OCI-LY7 (cell line): ENCODE data around the gene ANKH. TPM values are rescaled to one million over a fixed set of nuclear protein-coding genes. Genes with fewer than 3 reads are reported as not detected.

Experiments
- BruUV-seq: library from RNA; stranded (reverse); fragments of 400-500 nt; replicated peaks from 2 replicates; lab custom pipeline; 2021; lab: Mats Ljungman, UMichigan
- CTCF ChIA-PET: fragments of 300-600 bp; sonication (Branson Sonifier 250); formaldehyde crosslinking; loops from one replicate; lab custom pipeline; 2022; ENCODE audit warnings: antibody characterized with exemption; ENCODE audit not compliant: unreplicated experiment; lab: Charles Lee
- POLR2A ChIA-PET: fragments of 300-600 bp; sonication (Branson Sonifier 250); formaldehyde crosslinking; loops from one replicate; lab custom pipeline; 2022; ENCODE audit warnings: antibody characterized with exemption; lab: Charles Lee
- DNase-seq: peaks from one replicate; pipeline ENCODE4 v3.0.0-alpha.2; 2015; ENCODE audit warnings: low spot score
- H2AFZ ChIP-seq: fragments of 200-600 bp; sonication (generic), shearing (Covaris generic); 2 replicates; pipeline ENCODE4 v1.6.1; 2014; ENCODE audit warnings: mild to moderate bottlenecking, antibody characterized with exemption, low read length, moderate library complexity
- H3K27ac ChIP-seq: fragments of 200-600 bp; sonication (generic); 2 replicates; pipeline ENCODE4 v1.5.1; 2014; ENCODE audit warnings: mixed run types, low read depth, mild to moderate bottlenecking, moderate library complexity, low read length, inconsistent platforms; ENCODE audit not compliant: poor library complexity, severe bottlenecking
- H3K36me3 ChIP-seq: fragments of 200-600 bp; sonication (generic); 2 replicates; pipeline ENCODE4 v1.6.1; 2014; ENCODE audit warnings: mild to moderate bottlenecking, antibody characterized with exemption, low read length, moderate library complexity, mixed read lengths; ENCODE audit not compliant: insufficient read depth
- H3K4me1 ChIP-seq: fragments of 200-600 bp; sonication (generic); 2 replicates; pipeline ENCODE4 v1.5.1; 2014; ENCODE audit warnings: mild to moderate bottlenecking, low read length; ENCODE audit not compliant: insufficient read depth, poor library complexity, severe bottlenecking
- H3K4me2 ChIP-seq: fragments of 200-600 bp; sonication (generic); 2 replicates; pipeline ENCODE4 v1.6.1; 2014; ENCODE audit warnings: mild to moderate bottlenecking, low read length
- H3K4me3 ChIP-seq: fragments of 200-600 bp; sonication (generic); 2 replicates; pipeline ENCODE4 v1.5.1; 2014; ENCODE audit warnings: mild to moderate bottlenecking, low read depth, low read length; ENCODE audit not compliant: poor library complexity, severe bottlenecking
- H3K79me2 ChIP-seq: fragments of 200-600 bp; sonication (generic); 2 replicates; pipeline ENCODE4 v1.6.1; 2016; ENCODE audit warnings: low read depth, mild to moderate bottlenecking, low read length, moderate library complexity, mixed read lengths; ENCODE audit not compliant: insufficient read depth
- H3K9me2 ChIP-seq: fragments of 200-600 bp; sonication (generic); 2 replicates; pipeline ENCODE4 v1.6.1; 2016; ENCODE audit warnings: mild to moderate bottlenecking, low read length, mixed read lengths; ENCODE audit not compliant: insufficient read depth
- H3K9me3 ChIP-seq: fragments of 200-600 bp; sonication (generic); 2 replicates; pipeline ENCODE4 v1.6.1; 2014; ENCODE audit warnings: mild to moderate bottlenecking, mixed run types, low read length, mixed read lengths
- H4K20me1 ChIP-seq: fragments of 200-600 bp; sonication (generic); 2 replicates; pipeline ENCODE4 v1.6.1; 2014; ENCODE audit warnings: mild to moderate bottlenecking, antibody characterized with exemption, low read length, moderate library complexity, mixed read lengths; ENCODE audit not compliant: insufficient read depth
- EZH2phosphoT487 ChIP-seq: fragments of 200-600 bp; sonication (generic); IDR thresholded peaks from 2 replicates; pipeline ENCODE4 v1.6.1; 2018; ENCODE audit warnings: low read depth, borderline replicate concordance, mild to moderate bottlenecking, mixed run types, antibody characterized with exemption, low read length, moderate library complexity, mixed read lengths
- intact Hi-C: fragments of 100-400 bp; cut with micrococcal nuclease; formaldehyde crosslinking; loops from one replicate; pipeline ENCODE4 v1.10.0; 2022; ENCODE audit not compliant: unreplicated experiment
- total RNA-seq, 2 experiments: library from RNA; depleted of rRNA in 1 of 2; stranded (reverse); fragments of >200 nt in 1 of 2; shearing (Covaris generic) in 1 of 2; gene quantifications; 2 replicates each; pipeline ENCODE4 v1.2.3, GENCODE V29; 2014 to 2022
- TF ChIP-seq, protein P1 (sequence below): fragments of 200-600 bp; sonication (generic); conservative IDR thresholded peaks from 2 replicates; pipeline ENCODE4 v1.5.1; 2014; ENCODE audit warnings: mild to moderate bottlenecking, antibody characterized with exemption, low read length, moderate library complexity, mixed read lengths

Gene ANKH
- total RNA-seq, 2 experiments from 2014 or later: 23.1 to 80.4 TPM

DNA sequence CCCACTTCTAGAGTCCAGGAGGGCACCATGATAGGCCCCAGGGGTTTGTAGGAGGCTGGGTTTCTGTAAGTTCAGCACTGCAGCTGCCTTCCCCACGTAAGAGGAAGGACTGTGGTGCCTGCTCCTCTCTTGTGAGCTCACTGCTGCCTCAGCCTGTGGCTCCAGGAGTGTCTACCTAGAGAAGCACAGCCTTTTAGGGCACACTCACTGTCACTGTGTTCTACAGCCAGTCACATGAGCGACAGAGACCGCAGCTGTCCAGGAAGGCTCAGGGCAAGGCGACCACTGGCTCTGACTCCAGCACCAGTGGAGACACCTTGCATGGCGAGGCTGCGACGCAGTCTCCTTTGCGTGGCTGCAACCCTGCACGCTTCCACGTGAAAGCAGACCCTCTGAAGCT, 134.3 kb downstream of the ANKH start:
- no peak overlapping the region for H2AFZ ChIP-seq
- H4K20me1 ChIP-seq: no peaks in the 10 kb centered on the region
- ChIA-PET POLR2A (interaction anchor here (0.6 kb wide), 1 partner anchor 135 kb away, joined by 3 read pairs; no protein-coding TSS in a partner anchor), CTCF (no interaction called here)
- H3K79me2 ChIP-seq: no peaks in the 10 kb centered on the region
- no peaks in the 10 kb centered on the region for H3K9me2 ChIP-seq
- H3K36me3 ChIP-seq: peaks cover 30% of the 10 kb centered on the region; the same call in 1 of the 2 replicates
- DNase-seq: no peak
- no peak overlapping the region for H3K27ac ChIP-seq
- TF ChIP-seq, protein P1, sequence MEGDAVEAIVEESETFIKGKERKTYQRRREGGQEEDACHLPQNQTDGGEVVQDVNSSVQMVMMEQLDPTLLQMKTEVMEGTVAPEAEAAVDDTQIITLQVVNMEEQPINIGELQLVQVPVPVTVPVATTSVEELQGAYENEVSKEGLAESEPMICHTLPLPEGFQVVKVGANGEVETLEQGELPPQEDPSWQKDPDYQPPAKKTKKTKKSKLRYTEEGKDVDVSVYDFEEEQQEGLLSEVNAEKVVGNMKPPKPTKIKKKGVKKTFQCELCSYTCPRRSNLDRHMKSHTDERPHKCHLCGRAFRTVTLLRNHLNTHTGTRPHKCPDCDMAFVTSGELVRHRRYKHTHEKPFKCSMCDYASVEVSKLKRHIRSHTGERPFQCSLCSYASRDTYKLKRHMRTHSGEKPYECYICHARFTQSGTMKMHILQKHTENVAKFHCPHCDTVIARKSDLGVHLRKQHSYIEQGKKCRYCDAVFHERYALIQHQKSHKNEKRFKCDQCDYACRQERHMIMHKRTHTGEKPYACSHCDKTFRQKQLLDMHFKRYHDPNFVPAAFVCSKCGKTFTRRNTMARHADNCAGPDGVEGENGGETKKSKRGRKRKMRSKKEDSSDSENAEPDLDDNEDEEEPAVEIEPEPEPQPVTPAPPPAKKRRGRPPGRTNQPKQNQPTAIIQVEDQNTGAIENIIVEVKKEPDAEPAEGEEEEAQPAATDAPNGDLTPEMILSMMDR: no peak
- peaks cover under 1% of the 10 kb centered on the region for H3K4me1 ChIP-seq
- H3K9me3 ChIP-seq: no peaks in the 10 kb centered on the region
- H3K4me3 ChIP-seq: no peak overlapping the region
- BruUV-seq: no TSS peak
- H3K4me2 ChIP-seq: no peak overlapping the region
- intact Hi-C loops: no loop called here

DNA sequence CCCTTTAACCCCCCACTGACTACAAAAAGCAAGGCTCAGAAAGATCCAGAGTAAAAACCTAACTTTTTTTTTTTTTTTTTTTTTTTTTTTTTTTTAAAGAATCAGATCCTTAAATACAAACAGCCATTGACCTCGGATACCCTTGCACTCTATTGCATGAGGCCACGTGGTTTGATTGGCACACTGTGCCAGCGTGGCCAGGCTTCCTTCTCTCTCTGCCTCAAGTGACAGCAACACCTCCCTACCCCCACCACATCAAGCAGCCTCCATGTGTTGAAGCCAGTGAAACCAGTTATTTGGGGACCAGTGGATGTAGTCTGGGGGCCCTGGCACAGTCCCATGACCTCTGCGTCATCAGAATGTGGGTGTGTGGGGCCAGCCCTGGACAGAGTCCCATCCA, 135.6 kb downstream of the ANKH start:
- H3K36me3 ChIP-seq: peaks cover 23% of the 10 kb centered on the region; the same call in 1 of the 2 replicates
- no TSS peak for BruUV-seq
- CTCF ChIA-PET: no interaction called here

DNA sequence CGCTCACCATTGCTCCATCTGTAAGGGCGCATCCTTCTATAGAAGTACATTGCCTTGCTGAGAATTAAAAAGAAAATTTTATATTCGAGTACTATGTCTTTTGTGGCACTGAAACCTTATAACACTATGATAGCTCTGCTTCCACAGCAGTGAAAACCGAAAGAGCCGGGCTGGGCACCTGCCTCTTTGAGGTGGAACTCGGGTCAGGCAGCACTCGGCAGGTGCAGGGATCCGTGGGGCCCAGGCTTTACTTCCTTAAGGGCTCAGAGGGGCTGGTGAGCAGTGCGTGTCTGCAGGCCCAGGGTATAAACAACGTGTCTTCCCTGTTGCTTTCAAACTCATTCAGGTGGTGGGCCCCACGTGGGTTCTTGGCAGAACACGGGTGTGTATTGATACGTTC, 137.2 kb downstream of the ANKH start:
- Histone ChIP-seq H3K9me2 (no peaks in the 10 kb centered on the region), H3K4me1 (no peaks in the 10 kb centered on the region), H3K4me2 (no peak overlapping the region), H4K20me1 (no peaks in the 10 kb centered on the region), H3K36me3 (peaks cover 8% of the 10 kb centered on the region; the same call in 1 of the 2 replicates), H3K27ac (no peak overlapping the region), H2AFZ (no peak overlapping the region), H3K9me3 (no peaks in the 10 kb centered on the region), H3K4me3 (no peak overlapping the region), H3K79me2 (no peaks in the 10 kb centered on the region)
- POLR2A ChIA-PET: no interaction called here
- TF ChIP-seq, protein P1: no peak
- no peak for TF ChIP-seq EZH2phosphoT487
- CTCF ChIA-PET: no interaction called here
- no TSS peak for BruUV-seq
- DNase-seq: no peak
- intact Hi-C loops: no loop called here

More for the DNA sequence above, 135.6 kb downstream of the ANKH start:
- DNase-seq: no peak
- Histone ChIP-seq H3K9me3 (no peaks in the 10 kb centered on the region), H2AFZ (no peak overlapping the region), H3K4me3 (no peak overlapping the region), H4K20me1 (no peaks in the 10 kb centered on the region), H3K4me2 (no peak overlapping the region), H3K79me2 (no peaks in the 10 kb centered on the region), H3K4me1 (no peaks in the 10 kb centered on the region), H3K27ac (no peak overlapping the region), H3K9me2 (no peaks in the 10 kb centered on the region)
- intact Hi-C loops: no loop called here
- TF ChIP-seq, protein P1: no peak
- TF ChIP-seq EZH2phosphoT487: no peak
- POLR2A ChIA-PET: no interaction called here
